GM19193 (cell line): ENCODE measurements around the gene DOCK2.

Experiments
- POLR2A ChIP-seq: IDR thresholded peaks from 4 replicates; pipeline ENCODE4 v1.6.1; 2011; ENCODE audit not compliant: insufficient read depth, insufficient read length; ENCODE audit errors: extremely low read depth

The DOCK2 gene

GRCh38 chr5:169861433-169861832, 224.4 kb downstream of the DOCK2 start:
- no peak for TF ChIP-seq POLR2A

- TF ChIP-seq POLR2A: no peak
These were observed 224.9 kb downstream of the DOCK2 start for GRCh38 chr5:169861934-169862333.

GRCh38 chr5:169862391-169862811, 225.3 kb downstream of the DOCK2 start:
- TF ChIP-seq POLR2A: no peak

- no peak for TF ChIP-seq POLR2A
These were observed 227.4 kb downstream of the DOCK2 start for GRCh38 chr5:169864483-169864882.

- no peak for TF ChIP-seq POLR2A
These were observed 230.3 kb downstream of the DOCK2 start for GRCh38 chr5:169867347-169867746.

GRCh38 chr5:169869066-169869465, 232.0 kb downstream of the DOCK2 start:
- TF ChIP-seq POLR2A: no peak

GRCh38 chr5:169870211-169870610, 233.1 kb downstream of the DOCK2 start:
- TF ChIP-seq POLR2A: no peak

GRCh38 chr5:169871826-169872490, 234.9 kb downstream of the DOCK2 start:
- no peak for TF ChIP-seq POLR2A

GRCh38 chr5:169873642-169874041, 236.6 kb downstream of the DOCK2 start:
- no peak for TF ChIP-seq POLR2A

GRCh38 chr5:169874621-169875020, 237.5 kb downstream of the DOCK2 start:
- no peak for TF ChIP-seq POLR2A

- TF ChIP-seq POLR2A: no peak
These were observed 238.1 kb downstream of the DOCK2 start for GRCh38 chr5:169875091-169875728.

- TF ChIP-seq POLR2A: no peak
These were observed 238.7 kb downstream of the DOCK2 start for GRCh38 chr5:169875731-169876130.

- no peak for TF ChIP-seq POLR2A
These were observed 239.3 kb downstream of the DOCK2 start for GRCh38 chr5:169876386-169876785.

GRCh38 chr5:169880012-169880663, 243.1 kb downstream of the DOCK2 start:
- TF ChIP-seq POLR2A: no peak

- TF ChIP-seq POLR2A: no peak
These were observed 243.7 kb downstream of the DOCK2 start for GRCh38 chr5:169880785-169881184.

GRCh38 chr5:169881702-169882303, 244.7 kb downstream of the DOCK2 start:
- TF ChIP-seq POLR2A: no peak

GRCh38 chr5:169886033-169886432, 249.0 kb downstream of the DOCK2 start:
- no peak for TF ChIP-seq POLR2A

GRCh38 chr5:169886677-169887076, 249.6 kb downstream of the DOCK2 start:
- no peak for TF ChIP-seq POLR2A
